Measurements from ENCODE around the gene MIAT.

The MIAT gene

DNA sequence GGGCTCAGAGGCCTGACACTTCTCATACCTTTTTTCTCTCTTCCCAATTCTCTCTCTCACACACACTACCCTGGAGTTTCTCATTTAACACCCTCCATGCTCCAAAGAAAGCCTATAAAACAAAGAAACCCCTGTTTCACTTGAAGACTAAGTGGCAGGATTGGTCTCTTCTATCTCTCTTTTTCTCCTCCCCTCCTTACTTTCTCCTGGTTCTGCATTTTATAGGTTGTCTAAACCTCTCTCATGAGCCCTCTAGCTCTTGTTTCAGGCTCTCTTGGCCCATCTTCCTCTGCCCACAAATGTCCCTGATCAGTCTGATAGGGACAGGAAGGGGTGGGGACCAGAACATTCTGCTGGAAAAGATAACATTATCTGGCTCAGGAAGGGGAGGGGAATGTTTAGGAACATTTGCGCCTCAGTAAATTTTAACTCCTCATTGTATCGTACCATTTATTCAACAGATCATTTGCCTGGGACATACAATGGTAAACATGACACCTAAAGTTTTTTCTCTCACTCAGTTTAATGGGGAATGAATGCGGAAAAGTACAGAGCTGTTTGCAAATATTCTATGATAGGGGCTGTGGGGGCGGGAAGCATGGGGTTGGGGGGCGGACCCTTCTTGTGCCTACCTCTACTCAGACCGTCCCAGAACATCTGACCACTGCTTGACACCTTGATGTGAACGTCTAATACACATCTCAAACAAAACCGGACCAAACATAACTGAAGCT is 24.8 kb upstream of the MIAT start:
- DNase-seq (ENCODE audit: low spot score) = no peak

DNA sequence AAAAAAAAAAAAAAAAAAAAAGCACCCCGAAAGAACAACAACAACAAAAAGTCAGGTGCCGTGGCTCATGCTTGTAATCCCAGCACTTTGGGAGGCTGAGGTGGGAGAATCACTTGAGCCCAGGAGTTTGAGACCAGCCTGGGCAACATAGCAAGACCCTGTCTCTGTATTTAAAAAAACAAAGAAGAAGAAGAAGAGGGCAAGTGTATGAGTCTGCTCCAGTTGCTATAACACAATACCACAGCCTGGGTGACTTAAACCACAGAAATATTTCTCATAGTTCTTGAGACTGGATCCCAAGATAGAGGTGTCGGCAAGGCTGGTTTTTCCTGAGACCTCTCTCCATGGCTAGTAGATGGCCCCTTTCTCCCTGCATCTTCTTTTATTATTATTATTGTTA is 23.2 kb upstream of the MIAT start:
- DNase-seq (ENCODE audit: low spot score) = no peak

DNA sequence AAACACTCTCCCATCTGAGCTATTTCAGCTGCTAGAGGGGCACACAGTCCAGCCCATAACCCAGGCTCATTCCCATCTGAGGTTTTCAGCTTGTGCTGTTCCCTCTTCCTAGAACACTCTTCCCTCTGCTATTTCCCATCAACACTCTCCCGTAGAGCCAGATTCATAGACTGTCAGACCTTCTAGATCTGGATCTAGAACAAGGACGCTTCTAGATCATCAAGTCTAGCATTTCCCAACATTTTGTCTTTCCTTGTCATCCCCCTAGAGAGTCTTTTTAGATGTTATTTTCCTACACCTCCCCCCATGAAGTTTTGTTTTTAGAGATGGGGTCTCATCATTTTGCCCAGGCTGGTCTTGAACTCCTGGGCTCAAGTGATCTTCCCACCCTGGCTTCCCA is 22.3 kb upstream of the MIAT start:
- DNase-seq (ENCODE audit: low spot score) = no peak

DNA sequence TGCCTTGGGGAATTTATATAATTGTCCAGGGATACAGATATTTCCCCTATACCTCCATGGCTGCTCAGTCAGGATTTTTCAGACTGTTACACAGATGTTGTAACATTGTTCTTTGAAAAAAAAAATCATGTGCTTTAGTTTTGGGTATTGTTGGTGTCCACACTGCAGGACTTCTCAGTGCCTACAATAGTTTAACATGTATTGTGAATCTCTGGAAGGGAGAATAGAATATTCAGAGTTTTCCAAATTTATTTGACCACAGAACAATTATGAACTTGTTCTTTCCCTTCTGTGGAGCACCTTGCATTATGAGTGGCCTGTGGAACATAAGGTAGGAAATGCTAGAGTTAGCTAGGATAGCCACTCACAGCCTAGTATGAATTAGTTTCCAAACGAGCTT is 21.1 kb upstream of the MIAT start:
- DNase-seq (ENCODE audit: low spot score) = no peak

DNA sequence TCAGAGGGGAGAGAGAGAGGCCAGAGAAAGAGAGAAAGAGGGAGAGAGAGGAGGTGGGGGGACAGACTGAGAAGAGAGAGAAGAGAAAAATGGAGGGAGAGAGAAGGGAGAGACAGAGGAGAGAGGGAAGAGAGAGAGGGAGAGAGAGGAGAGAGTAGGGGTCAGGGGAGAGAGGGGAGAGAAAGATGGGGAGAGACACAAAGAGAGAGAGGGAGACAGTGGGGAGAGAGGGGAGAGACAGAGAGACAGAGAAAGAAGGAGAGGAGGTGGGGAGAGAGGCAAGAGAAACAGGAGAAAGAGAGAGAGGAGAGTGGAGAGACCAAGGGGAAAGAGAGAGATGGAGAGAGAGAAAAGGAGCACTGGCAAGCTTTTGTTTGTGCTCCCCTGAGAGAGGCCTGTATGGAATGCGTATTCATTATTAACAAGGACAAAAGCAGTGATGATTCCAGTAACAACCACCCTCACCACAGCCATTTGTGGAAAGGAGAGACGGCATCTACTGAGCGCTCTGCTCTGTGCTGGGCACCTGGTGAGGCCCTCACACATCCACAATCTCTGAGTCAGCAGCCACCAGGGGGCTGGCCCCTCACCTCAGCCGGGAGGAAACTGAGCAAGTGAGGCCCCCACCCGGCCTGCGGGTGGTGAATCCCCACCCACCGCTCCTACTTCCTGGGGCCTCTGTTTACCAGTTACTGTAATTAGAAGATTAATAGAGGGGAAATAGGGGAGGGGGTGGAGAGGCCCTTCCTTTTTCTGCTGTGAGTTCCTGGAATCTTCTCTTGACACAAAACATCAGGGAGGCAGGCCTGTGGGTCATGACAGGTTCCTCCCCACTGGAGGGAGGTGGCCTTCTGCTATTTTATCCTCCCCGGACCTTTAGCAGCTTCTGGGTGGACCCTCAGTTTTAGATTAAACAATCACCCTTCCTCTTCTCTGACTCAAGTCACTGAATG is 14.6 kb upstream of the MIAT start:
- DNase-seq (ENCODE audit: low spot score) = peak; percentile 91

DNA sequence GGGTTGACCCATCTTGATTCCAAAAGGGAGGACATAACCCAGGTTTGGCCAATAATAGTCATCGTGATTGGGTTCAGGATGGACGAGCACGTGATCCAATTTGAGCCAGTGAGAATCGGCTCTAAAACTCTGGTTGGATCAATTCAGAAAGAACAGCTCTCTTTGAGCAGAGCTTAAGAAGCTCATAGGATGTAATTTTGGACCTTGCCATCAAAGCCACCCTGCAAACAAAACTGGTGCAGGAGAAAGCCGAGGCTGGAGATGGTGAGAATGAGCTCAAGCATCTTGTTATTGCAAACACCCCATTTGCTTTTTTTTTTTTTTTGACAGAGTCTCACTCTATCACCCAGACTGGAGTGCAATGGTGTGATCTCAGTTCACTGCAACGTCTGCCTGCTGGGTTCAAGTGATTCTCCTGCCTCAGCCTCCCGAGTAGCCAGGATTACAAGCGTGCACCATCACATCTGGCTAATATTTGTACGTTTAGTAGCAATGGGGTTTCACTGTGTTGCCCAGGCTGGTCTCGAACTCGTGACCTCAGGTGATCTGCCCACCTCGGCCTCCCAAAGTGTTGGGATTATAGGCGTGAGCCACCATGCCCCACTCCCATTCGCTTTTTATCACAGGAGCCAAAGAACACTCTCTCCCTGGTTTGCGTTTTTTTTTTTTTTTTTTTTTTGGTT is 13.8 kb upstream of the MIAT start:
- DNase-seq (ENCODE audit: low spot score) = peak; percentile 50

DNA sequence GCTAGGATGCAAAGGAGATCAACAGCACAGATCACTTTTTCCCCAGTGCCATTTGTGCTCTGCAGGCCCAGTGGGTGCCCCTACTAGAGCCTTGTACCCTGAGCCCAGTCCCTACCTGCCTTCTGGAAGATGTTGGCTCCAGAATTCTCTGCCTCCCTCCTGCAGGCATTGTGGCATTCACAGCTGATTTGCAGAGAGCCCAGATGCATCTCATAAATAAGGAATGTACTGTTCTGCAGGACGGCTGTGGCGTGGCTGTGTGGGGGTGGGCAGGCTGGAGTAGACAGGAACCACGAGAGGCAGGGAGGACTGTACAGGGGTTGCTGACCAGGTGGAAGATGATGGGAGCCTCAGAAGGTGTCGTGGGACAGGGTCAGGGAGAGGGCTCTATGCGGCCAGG is 11.2 kb upstream of the MIAT start:
- no peak for DNase-seq (ENCODE audit: low spot score)

DNA sequence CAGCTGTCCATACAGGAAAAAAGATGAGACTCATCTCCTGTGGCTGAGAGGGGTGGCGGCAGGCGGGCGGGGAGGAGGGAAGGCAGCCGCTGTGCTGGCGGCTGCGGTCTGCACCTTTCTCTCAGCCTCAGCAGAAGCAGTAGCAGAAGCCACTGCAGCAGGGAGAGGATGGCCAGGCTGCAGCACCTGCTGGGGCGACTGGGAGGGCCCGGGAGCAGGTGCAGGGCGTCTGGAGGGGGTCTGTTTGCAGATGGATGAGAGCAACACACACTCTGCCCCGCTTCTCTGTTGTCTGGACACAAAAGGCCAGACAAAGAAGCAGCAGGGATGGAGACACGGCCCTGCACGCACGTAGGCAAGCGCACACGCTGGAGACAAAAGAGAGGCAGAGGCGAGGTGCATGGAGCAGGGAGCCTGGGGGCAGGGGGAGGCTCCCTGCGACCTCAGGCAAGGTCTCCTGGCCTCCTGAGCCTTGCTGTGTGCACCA is 9.3 kb upstream of the MIAT start:
- DNase-seq (ENCODE audit: low spot score) = peak; percentile 59

DNA sequence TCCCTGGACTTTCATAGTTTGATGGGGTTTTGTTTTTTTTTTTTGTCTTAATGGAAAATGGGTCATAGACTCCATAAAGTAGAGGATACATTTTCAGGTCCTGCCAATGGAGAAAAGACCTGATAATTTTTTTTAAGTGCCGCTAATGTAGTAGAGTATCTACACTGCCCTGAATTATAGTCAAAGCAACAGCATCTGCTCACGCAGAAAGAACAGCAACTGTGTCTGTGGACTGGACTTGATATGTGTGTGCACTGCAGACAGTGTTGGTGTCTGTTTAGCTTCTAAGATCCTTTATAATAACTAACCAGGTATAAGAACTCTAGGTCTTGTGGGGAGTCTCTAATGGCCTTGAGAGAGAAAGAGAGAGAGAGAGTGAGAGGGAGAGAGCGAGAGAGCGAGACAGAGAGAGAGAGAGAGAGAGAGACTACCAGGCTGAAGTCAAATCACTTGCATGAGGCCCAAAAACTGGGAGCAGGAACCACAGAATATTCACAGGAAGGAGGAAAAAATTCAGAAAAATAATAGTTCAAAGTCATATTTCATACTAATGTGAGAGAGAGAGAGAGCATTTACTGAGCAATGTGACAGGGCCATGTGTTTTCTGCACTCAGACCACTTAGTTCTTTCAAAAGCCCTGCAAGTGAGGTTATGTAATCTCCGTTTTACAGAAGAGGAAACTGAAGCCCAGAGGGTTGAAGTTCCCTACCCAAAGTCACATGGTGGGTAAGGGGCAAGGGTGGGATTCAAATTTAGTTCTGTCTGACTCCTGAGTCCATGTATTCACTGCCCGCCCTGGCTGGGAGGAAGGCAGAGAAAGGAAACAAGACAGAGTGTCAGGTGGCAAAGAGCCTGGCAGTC is 8.6 kb upstream of the MIAT start:
- DNase-seq (ENCODE audit: low spot score) = peak; percentile 27

DNA sequence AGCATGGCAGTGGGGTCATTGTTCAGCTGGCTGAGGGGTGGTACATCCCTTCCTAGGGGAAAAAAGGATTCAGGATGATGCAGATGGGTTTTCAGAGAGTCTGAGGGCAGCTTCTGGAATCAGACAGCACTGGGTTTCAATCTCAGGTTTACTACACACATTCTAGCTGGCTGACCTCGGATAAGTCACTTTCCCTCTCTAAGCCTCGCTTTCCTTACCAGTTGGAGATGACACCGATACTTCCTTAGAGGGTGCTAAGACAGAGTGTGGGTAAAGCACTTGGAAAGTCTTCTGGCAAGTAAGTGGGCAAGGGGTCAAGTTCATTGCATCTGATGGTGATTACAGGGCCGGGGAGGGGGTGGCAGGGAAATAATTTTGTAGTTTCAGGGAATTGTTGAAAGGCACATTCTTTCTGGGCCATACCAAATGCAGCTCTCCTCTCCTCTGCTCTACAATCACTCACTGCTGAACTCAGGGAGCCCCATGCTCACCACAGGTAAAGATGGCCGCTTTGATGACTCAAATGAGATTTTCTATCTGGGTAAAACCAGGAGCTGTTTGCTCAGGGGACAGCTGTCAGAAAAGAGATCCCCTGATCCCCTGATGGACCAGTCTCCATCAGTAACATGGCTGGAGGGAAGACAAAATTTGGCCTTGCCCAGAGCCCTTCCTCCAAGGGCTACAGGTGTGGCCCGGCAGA is 6.5 kb upstream of the MIAT start:
- DNase-seq (ENCODE audit: low spot score) = no peak

DNA sequence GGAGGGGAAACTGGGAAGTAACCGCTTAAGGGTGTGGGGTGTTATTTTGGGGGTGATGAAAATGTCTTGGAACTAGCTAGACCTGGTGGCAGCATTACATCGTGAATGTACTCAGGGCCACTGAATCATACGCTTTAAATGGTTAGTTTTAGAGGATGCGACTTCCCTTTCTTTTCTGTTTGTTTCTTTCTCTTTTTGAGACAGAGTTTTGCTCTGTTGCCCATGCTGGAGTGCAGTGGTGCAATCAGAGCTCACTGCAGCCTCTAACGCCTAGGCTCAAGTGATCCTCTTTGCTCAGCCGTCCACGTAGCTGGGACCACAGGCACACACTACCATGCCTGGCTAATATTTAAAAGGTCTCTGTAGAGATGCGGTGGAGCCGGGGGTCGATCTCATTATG is 5.6 kb upstream of the MIAT start:
- no peak for DNase-seq (ENCODE audit: low spot score)

DNA sequence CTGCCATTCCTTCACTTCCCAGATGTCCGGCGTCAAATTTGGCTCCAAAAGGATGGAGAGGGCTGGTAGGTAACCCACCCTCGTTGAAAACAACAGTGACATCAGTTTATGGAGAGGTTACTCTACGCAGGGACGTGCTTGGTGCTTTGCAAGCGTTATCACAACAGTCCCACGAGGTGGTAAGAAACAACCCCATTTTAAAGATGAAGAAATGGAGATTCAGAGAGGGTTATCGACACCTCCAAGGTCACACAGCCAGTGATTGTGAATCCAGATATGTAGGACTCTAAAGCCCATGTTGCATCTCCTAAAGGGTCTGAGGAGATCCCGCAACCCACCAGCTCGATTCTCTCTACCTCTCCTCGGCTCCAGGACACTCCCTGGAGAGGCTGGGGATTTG is 773 bp downstream of the MIAT start:
- DNase-seq (ENCODE audit: low spot score) = peak; percentile 26

DNA sequence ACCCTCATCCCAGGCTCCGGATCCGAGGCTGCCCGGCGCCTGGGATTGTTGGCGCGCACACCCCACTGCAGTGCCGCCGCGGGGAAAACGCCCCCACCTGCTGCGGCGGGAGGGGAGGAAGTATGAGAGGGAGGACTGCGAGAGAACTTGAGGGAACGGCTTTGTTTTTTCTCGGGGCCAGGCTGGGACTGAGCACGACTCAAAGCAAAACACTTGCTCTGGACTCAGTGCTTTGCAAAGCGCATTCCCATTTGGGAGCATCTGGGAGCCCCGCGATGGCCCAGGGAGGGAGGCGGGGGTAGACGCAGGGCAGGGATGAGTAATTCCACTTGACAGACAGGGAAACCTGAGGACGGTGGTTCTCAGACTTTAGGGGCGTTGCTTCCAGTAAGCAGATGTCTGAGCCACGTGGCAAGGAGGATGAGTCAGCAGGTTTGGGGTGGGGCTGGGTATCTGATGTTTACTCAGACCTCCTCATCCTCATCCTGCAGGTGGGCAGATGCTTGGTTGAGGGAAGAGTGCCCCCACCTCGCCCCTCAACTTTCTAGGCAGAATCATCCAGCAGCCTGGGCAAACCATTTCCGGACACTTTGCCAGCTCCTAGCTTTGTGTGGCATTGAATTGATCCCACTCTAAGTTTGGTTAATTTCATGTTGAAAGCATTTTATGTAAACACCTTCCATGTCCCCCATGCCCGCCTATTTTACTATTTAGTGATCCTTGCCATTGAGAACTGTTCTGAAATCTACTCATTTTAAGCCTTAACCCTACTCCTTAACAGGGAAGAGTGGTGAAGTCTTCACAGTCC is 1.5 kb downstream of the MIAT start:
- peak; percentile 87 for DNase-seq (ENCODE audit: low spot score)

DNA sequence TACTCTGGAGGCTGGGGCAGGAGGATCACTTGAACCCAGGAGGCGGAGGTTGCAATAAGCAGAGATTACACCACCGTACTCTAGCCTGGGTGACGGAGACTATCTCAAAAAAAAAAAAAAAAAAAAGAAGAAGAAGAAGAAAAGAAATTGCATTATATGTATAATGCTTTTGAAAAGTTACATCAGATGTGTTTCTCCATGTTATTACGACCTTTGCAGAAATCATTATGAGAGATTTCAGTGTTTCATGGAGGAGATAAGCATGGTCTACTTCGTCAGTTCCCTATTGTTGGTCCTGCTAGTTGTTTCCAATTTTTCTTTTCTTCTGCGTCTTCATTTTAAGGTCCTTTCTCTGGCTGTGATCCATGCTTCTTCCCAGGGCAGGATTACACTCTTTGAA is 3.0 kb downstream of the MIAT start:
- no peak for DNase-seq (ENCODE audit: low spot score)

DNA sequence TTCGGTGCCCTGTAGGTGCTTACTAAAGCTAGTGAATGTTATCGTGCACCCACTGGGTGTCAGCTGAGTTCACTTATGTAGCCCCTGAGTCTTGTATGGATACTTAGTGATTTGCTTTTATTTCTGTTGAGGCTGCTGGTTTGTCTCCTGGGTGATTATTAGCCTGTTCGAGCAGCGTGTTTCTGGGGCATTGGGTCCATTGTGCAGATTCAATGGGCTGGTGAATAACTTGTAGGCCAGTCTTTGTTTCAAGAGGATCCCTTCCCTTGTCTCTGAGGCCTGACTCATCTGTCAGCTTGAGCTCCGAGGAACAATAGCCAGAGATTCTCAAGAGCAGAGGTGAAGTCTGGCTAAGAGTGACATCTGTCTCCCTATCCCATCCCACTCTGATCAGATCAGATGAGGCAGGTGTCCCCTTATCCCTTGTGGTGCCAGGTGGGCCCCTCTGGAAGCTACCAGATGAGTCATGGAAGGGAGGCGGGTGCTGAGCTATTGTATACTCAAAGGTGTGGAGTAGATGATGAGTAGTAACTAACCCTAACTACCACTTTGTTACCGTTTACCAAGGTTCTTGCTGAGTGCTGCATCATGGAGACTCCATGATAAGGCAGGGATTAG is 3.7 kb downstream of the MIAT start:
- no peak for DNase-seq (ENCODE audit: low spot score)

DNA sequence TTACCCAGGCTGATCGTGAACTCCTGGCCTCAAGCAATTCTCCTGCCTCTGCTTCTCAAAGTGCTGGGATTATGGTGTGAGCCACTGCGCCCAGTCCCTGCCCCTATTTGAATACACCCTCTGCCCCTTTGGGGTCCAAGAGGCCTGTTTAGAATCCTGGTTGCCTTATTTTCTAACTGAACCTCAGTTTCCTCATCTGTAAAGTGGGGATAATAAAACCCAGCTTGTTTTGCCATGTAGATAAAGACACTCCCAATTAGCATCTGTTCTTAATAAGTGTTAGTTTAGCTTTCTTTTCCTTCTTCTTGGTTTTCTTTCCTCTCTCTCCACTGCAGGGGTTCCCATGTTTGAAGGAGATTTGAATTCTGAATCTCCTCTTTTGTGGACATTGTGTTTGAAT is 4.8 kb downstream of the MIAT start:
- DNase-seq (ENCODE audit: low spot score) = no peak

DNA sequence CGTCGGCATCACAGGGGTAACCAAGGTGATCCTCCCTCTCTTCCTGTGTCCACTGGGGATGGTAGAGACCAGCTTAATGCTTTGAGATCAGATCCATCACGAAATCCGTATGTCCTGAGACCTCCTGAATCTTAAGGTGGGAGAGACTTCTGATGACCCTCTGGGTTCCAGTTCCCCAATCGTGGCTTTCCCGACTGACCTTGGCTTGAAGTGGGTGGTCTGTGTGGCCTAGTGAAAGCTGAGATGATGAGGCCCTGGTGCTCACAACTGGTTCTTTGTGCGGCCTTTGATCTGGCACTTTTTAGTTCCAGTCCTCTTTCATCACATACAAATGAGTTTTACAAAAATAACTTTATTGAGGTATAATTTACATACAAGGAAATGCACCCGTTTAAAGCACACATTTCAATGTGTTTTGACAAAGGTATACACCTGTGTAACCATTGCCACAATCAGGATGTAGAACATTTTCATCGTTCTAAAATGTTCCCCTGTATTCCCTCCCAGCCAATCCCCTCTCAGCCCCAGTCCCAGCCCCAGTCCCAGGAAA is 6.1 kb downstream of the MIAT start:
- DNase-seq (ENCODE audit: low spot score) = no peak

DNA sequence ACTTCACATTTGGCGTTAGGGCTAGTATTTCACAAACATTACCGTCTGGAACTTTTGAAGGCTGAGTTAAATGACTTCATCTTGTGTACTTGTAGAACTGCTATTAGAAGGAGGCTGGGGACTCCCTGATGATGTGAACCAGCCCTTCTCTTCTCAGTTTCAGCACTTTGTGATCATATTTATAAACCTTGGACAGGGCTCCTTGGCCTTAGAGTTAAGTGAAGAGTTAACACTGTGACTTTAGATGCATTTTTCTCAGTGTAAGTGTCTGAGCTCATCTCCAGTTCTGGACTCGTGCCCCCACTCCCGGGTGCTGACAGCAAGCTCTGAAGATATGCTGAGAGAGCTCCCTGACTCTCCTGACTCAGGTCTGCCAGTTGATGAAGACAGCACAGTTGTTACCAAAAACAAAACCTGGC is 8.4 kb downstream of the MIAT start:
- no peak for DNase-seq (ENCODE audit: low spot score)

DNA sequence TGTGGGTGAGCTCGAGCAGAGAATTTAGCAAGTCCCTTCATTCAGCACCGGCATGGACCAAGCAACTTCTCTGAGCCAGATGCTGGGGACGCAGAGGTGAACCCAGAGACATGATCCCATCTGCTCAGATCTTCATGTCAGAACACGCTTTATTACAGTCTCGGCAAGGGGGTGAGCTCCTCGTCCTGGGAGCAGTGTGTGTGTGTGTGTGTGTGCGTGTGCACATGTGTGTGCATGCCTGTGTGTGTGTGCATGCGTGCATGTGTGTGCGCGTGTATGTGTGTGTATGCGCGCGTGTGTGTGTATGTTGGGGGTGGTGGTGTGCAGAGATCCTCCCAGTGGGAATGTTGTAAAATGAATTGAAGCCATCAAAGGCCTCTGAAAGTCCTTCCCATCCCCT is 9.8 kb downstream of the MIAT start:
- DNase-seq (ENCODE audit: low spot score) = no peak
